Right atrium auricular region (tissue), 2 donors: ENCODE measurements around the gene BTF3. TPM values are rescaled to one million over a fixed set of nuclear protein-coding genes. Genes with fewer than 3 reads are reported as not detected.
"Not testable (repeated sequence)": the region's sequence is repeated elsewhere in the genome, so short reads cannot be mapped to it uniquely, and the experiment has no call there.

Experiments
- DNase-seq: peaks from one replicate; pipeline ENCODE4 v3.0.0-alpha.2; 2019; ENCODE audit warnings: low spot score
- H3K27ac ChIP-seq, 2 donors: fragments of 200-600 bp; sonication (generic); 1 replicate in 1 of 2; 2 replicates in 1 of 2; pipeline ENCODE4 v1.5.1; 2016 to 2019
- H3K27me3 ChIP-seq, 2 donors: fragments of 200-600 bp; sonication (generic); one replicate each; pipeline versions ENCODE4 v1.5.1 to v1.6.0; 2017 to 2019
- H3K36me3 ChIP-seq: fragments of 200-600 bp; sonication (generic); one replicate; pipeline ENCODE4 v1.5.1; 2016
- H3K4me1 ChIP-seq, 2 donors: fragments of 200-600 bp; sonication (generic); one replicate each; pipeline versions ENCODE4 v1.5.1 to v1.6.0; 2017 to 2019
- H3K4me3 ChIP-seq, 2 donors: fragments of 200-600 bp; sonication (generic); 1 replicate in 1 of 2; 2 replicates in 1 of 2; pipeline ENCODE4 v1.5.1; 2017 to 2019; ENCODE audit warnings: mild to moderate bottlenecking in 1 of 2, moderate library complexity in 1 of 2
- H3K9me3 ChIP-seq, 2 donors: fragments of 200-600 bp; sonication (generic); one replicate each; pipeline ENCODE4 v1.5.1; 2019
- CTCF ChIP-seq, 2 donors: fragments of 200-600 bp; sonication (generic); IDR thresholded peaks; one replicate each; pipeline ENCODE4 v1.5.1; 2019; ENCODE audit warnings: antibody characterized with exemption in 2 of 2
- total RNA-seq, 2 donors: library from RNA; depleted of rRNA; stranded (reverse); fragments of >200 nt; gene quantifications; one replicate each; pipeline ENCODE4 v1.1.0, GENCODE V29; 2016

The BTF3 gene
- total RNA-seq, 2 donors from 2014 or later = 409 to 434 TPM

- peaks cover 0 to 22% of the 10 kb centered on the region in 2 donors for H3K4me1 ChIP-seq
- no peak overlapping the region for H3K27ac ChIP-seq
- H3K27me3 ChIP-seq = peaks cover 39 to 42% of the 10 kb centered on the region in 2 donors
- H3K4me3 ChIP-seq = no peak overlapping the region
- TF ChIP-seq CTCF (IDR thresholded peaks at IDR 0.05) = no peak
- DNase-seq = no peak
- H3K9me3 ChIP-seq = no peaks in the 10 kb centered on the region
- H3K36me3 ChIP-seq = no peaks in the 10 kb centered on the region
These were observed 46.0 kb upstream of the BTF3 start for GRCh38 chr5:73452215-73452614.

DNA sequence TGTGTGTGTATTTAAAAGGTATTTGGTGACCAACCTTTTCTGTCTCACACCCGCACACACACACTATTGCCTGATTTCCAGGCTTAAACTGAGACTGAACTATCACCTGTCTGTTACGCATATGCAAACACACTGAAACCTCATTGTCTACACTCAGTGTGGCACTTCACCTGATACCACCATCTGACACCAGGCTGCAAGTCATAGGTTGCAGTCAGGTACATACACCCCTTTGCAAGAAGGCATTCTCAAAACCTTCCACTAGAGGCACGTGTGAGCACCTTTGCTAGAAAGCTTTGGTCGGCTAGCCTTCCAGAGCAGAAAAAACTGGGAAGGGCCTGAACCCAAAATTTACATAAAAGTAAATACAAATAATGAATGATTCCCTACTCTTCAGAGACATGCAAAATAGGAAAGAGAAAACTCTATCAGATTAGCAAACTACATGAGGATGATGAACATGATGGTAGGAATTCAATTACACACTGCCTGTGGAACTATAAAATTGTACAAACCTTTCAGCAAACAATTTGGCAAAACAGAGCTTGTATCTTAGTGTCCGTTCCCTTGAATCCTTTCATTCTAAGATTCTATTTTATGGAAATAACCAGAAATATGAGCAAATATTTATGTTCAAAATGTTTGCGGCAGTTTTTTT, 43.7 kb upstream of the BTF3 start:
- no peak for DNase-seq
- Histone ChIP-seq H3K4me1 (peaks cover 0 to 10% of the 10 kb centered on the region in 2 donors), H3K4me3 (no peak overlapping the region)

GRCh38 chr5:73456462-73456861, 41.8 kb upstream of the BTF3 start:
- H3K4me3 ChIP-seq, H3K4me1 ChIP-seq, H3K27ac ChIP-seq, H3K9me3 ChIP-seq, H3K36me3 ChIP-seq, DNase-seq: not testable (repeated sequence)
- H3K27me3 ChIP-seq = peaks cover 12 to 13% of the 10 kb centered on the region in 2 donors

More for the DNA sequence above, 43.7 kb upstream of the BTF3 start:
- TF ChIP-seq CTCF (IDR thresholded peaks at IDR 0.05) = peak; percentile 52 to 66
- no peak overlapping the region for H3K27ac ChIP-seq
- no peaks in the 10 kb centered on the region for H3K36me3 ChIP-seq
- no peaks in the 10 kb centered on the region for H3K9me3 ChIP-seq
- peaks cover 28 to 30% of the 10 kb centered on the region in 2 donors for H3K27me3 ChIP-seq

GRCh38 chr5:73459366-73459765, 38.9 kb upstream of the BTF3 start:
- no peaks in the 10 kb centered on the region for H3K27me3 ChIP-seq
- H3K36me3 ChIP-seq = no peaks in the 10 kb centered on the region
- peaks cover 0 to 4% of the 10 kb centered on the region in 2 donors for H3K4me1 ChIP-seq
- no peak for TF ChIP-seq CTCF (IDR thresholded peaks at IDR 0.05)
- H3K4me3 ChIP-seq = no peak overlapping the region
- no peak overlapping the region for H3K27ac ChIP-seq
- no peaks in the 10 kb centered on the region for H3K9me3 ChIP-seq
- no peak for DNase-seq

- no peak for DNase-seq
- no peak overlapping the region for H3K27ac ChIP-seq
- H3K4me3 ChIP-seq = no peak overlapping the region
- peaks cover 0 to 4% of the 10 kb centered on the region in 2 donors for H3K4me1 ChIP-seq
- H3K36me3 ChIP-seq = no peaks in the 10 kb centered on the region
- no peaks in the 10 kb centered on the region for H3K27me3 ChIP-seq
- no peaks in the 10 kb centered on the region for H3K9me3 ChIP-seq
- TF ChIP-seq CTCF (IDR thresholded peaks at IDR 0.05) = no peak
These were observed 38.1 kb upstream of the BTF3 start for GRCh38 chr5:73460133-73460532.

DNA sequence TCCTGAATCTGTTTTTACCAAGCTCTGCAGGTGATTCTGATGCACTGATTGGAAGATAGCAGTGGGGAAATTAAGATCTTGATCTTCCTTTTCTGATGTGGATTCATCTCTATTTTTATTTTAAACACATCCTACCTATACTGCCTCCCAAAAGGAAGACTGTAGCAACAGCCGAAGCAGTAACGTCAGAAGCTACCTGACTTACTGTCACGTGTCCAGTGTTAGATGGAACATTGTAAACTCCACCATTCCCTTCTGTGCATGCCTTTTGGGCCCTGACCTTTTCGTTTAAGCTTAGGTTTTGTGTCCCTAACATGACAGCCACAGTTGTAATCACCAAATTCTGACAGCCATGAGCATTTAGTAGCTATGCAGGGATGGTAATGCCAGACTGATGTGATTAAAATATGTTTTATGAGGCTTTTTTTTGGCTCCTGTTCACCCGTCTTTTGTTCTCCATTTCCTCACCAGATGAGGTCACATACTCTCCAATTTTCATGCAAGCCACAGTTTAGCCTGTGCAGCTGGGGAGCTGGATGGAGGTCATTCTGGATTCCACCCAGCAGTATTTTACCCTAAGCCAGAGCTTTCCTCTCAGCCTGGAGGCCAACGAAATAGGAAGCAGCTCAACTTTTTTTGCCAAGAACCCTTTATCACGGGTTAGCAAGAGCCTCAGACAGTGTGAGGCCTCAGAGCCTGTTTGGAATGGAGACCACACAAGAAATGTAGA, 34.1 kb upstream of the BTF3 start:
- Histone ChIP-seq H3K4me3 (no peak overlapping the region), H3K27me3 (no peaks in the 10 kb centered on the region), H3K27ac (no peak overlapping the region), H3K36me3 (no peaks in the 10 kb centered on the region), H3K4me1 (peaks cover 0 to 4% of the 10 kb centered on the region in 2 donors), H3K9me3 (no peaks in the 10 kb centered on the region)
- no peak for TF ChIP-seq CTCF (IDR thresholded peaks at IDR 0.05)
- no peak for DNase-seq

DNA sequence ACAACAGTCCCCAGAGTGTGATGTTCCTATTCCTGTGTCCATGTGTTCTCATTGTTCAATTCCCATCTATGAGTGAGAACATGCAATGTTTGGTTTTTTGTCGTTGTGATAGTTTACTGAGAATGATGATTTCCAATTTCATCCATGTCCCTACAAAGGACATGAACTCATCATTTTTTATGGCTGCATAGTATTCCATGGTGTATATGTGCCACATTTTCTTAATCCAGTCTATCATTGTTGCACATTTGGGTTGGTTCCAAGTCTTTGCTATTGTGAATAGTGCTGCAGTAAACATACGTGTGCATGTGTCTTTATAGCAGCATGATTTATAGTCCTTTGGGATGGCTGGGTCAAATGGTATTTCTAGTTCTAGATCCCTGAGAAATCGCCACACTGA, 29.6 kb upstream of the BTF3 start:
- not testable (repeated sequence) for H3K27ac ChIP-seq, H3K9me3 ChIP-seq, H3K36me3 ChIP-seq, DNase-seq, H3K4me1 ChIP-seq, H3K4me3 ChIP-seq, H3K27me3 ChIP-seq
